ENCODE data around the gene ZFP62. TPM values are rescaled to one million over a fixed set of nuclear protein-coding genes. Genes with fewer than 3 reads are reported as not detected.

Gene ZFP62
- 10 to 100 TPM; 11.3 to 17.6 (median 13.6) TPM for total RNA-seq
- 10 to 100 TPM in 1 of 2 donors, 1 to 10 TPM in 1; 6.4 to 24.9 TPM for polyA plus RNA-seq
- long read RNA-seq, donor 1, full-length matches to known transcripts = 7 of 9 reads
- long read RNA-seq, donor 1, partial matches to known transcripts = 0 of 9 reads
- long read RNA-seq, donor 1, other reads (novel, unspliced or antisense) = 2 of 9 reads
- long read RNA-seq, donor 2, full-length matches to known transcripts = 9 of 17 reads
- long read RNA-seq, donor 2, partial matches to known transcripts = 0 of 17 reads
- long read RNA-seq, donor 2, other reads (novel, unspliced or antisense) = 8 of 17 reads
- long read RNA-seq, donor 3, full-length matches to known transcripts = 18 of 28 reads
- long read RNA-seq, donor 3, partial matches to known transcripts = 0 of 28 reads
- long read RNA-seq, donor 3, other reads (novel, unspliced or antisense) = 10 of 28 reads

GRCh38 chr5:180860887-180861822 is at the start of gene ZFP62:
ZFP62 (minus strand) TSS chr5:180861276; CDS start chr5:180861219, 57 bp downstream.
- peaks cover 6 to 22% (median 15%) of the 10 kb centered on the region in 9 donors for H3K4me1 ChIP-seq
- peak in 3 of 9 donors; percentile 4 to 23 (median 7) for TF ChIP-seq CTCF (IDR thresholded peaks at IDR 0.05)
- H3K27me3 ChIP-seq = peaks cover 0 to 3% (median 0%) of the 10 kb centered on the region in 7 donors
- intact Hi-C loops (cut with DNase I) = loop anchor here in 7 of 10 donors (2.0 to 10.0 kb wide), 12 partner anchors 28 to 304 kb away; partner anchors contain the start of gene MGAT1 (in 3 of the 7)
- peak; percentile 91 to 93 for DNase-seq
- H3K9me3 ChIP-seq = no peaks in the 10 kb centered on the region
- H3K27ac ChIP-seq = peak within 1 kb of the TSS; percentile 91 to 97 (median 94)
- H3K36me3 ChIP-seq = peaks cover 0 to 24% (median 0%) of the 10 kb centered on the region in 9 donors
- ATAC-seq = peak; percentile 97 to 99 (median 98)
- 0 to 1% methylated on average over 81 to 84 of the region's 84 CpGs for WGBS, 2 donors
- H3K4me3 ChIP-seq = peak within 1 kb of the TSS; percentile 76 to 99 (median 96)

GRCh38 chr5:180910735-180911134 is 49.7 kb upstream of the ZFP62 start:
- Histone ChIP-seq H3K9me3 (no peaks in the 10 kb centered on the region), H3K4me1 (peaks cover 0 to 6% (median 0%) of the 10 kb centered on the region in 9 donors), H3K36me3 (no peaks in the 10 kb centered on the region), H3K27ac (peak overlapping the region in 1 of 10 donors; percentile 78), H3K4me3 (no peak overlapping the region), H3K27me3 (peaks cover 0 to 6% (median 3%) of the 10 kb centered on the region in 7 donors)
- 70 to 71% methylated on average over 5 of the region's 5 CpGs for WGBS, 2 donors
- DNase-seq = no peak
- ATAC-seq = no peak
- TF ChIP-seq CTCF (IDR thresholded peaks at IDR 0.05) = no peak
- intact Hi-C loops (cut with DNase I) = no loop called here

- no peak for TF ChIP-seq CTCF (IDR thresholded peaks at IDR 0.05)
- Histone ChIP-seq H3K4me1 (peaks cover 0 to 6% (median 0%) of the 10 kb centered on the region in 9 donors), H3K4me3 (no peak overlapping the region), H3K36me3 (no peaks in the 10 kb centered on the region), H3K27me3 (peaks cover 0 to 6% (median 3%) of the 10 kb centered on the region in 7 donors), H3K9me3 (no peaks in the 10 kb centered on the region), H3K27ac (peak overlapping the region in 3 of 10 donors; percentile 28 to 78 (median 53))
- ATAC-seq (no peak), DNase-seq (no peak)
- intact Hi-C loops (cut with DNase I) = no loop called here
- WGBS, 2 donors = 59 to 70% methylated on average over 2 of the region's 2 CpGs
These were observed 49.1 kb upstream of the ZFP62 start for GRCh38 chr5:180910182-180910581.

GRCh38 chr5:180909782-180910181 is 48.7 kb upstream of the ZFP62 start:
- 48% methylated on average over 5 of the region's 5 CpGs for WGBS, 2 donors
- H3K9me3 ChIP-seq = no peaks in the 10 kb centered on the region
- no peak overlapping the region for H3K4me3 ChIP-seq
- DNase-seq (no peak), ATAC-seq (no peak)
- H3K27ac ChIP-seq = peak overlapping the region in 3 of 10 donors; percentile 28 to 78 (median 53)
- no peak for TF ChIP-seq CTCF (IDR thresholded peaks at IDR 0.05)
- H3K27me3 ChIP-seq = peaks cover 0 to 6% (median 2%) of the 10 kb centered on the region in 7 donors
- H3K36me3 ChIP-seq = no peaks in the 10 kb centered on the region
- intact Hi-C loops (cut with DNase I) = no loop called here
- H3K4me1 ChIP-seq = peaks cover 0 to 6% (median 0%) of the 10 kb centered on the region in 9 donors
